MCF 10A (cell line): ENCODE measurements around the gene REG3A. TPM values are rescaled to one million over a fixed set of nuclear protein-coding genes. Genes with fewer than 3 reads are reported as not detected.

Source experiments
- BruUV-seq: library from RNA; stranded (reverse); fragments of 400-500 nt; replicated peaks from 2 replicates; lab custom pipeline; 2021; lab: Mats Ljungman, UMichigan
- CTCF ChIA-PET: fragments of 300-600 bp; sonication (Branson Sonifier 250); formaldehyde crosslinking; extraction: SDS; loops from one replicate; lab custom pipeline; 2021; ENCODE audit warnings: antibody characterized with exemption, inconsistent platforms; lab: Yijun Ruan, JAX
- POLR2A ChIA-PET: fragments of 300-600, 350-650 bp; sonication (Branson Sonifier 250); formaldehyde crosslinking; extraction: SDS; loops from one replicate; lab custom pipeline; 2020; ENCODE audit warnings: antibody characterized with exemption, inconsistent platforms; lab: Yijun Ruan, JAX
- DNase-seq: peaks from one replicate; pipeline ENCODE4 v3.0.0-alpha.2; 2018; ENCODE audit not compliant: unreplicated experiment
- H3K27ac Mint-ChIP-seq: one replicate; pipeline ENCODE4 v1.8.0; 2022; ENCODE audit warnings: mild to moderate bottlenecking, low read depth, mixed read lengths; ENCODE audit not compliant: unreplicated experiment
- H3K27me3 Mint-ChIP-seq: one replicate; pipeline ENCODE4 v1.8.0; 2022; ENCODE audit warnings: mixed read lengths; ENCODE audit not compliant: insufficient read depth, unreplicated experiment
- H3K36me3 Mint-ChIP-seq: one replicate; pipeline ENCODE4 v1.8.0; 2022; ENCODE audit warnings: mild to moderate bottlenecking, moderate library complexity, mixed read lengths; ENCODE audit not compliant: insufficient read depth, unreplicated experiment
- H3K4me1 Mint-ChIP-seq: one replicate; pipeline ENCODE4 v1.8.0; 2022; ENCODE audit warnings: mixed read lengths; ENCODE audit not compliant: insufficient read depth, unreplicated experiment
- H3K4me3 Mint-ChIP-seq: one replicate; pipeline ENCODE4 v1.8.0; 2022; ENCODE audit warnings: mild to moderate bottlenecking, moderate library complexity, mixed read lengths; ENCODE audit not compliant: unreplicated experiment
- H3K9me3 Mint-ChIP-seq: one replicate; pipeline ENCODE4 v1.8.0; 2022; ENCODE audit warnings: mixed read lengths; ENCODE audit not compliant: unreplicated experiment
- intact Hi-C: fragments of 100-400 bp; cut with micrococcal nuclease; formaldehyde crosslinking; loops from 2 replicates; pipeline ENCODE4 v1.14.1; 2022
- total RNA-seq: library from RNA; stranded (reverse); gene quantifications from 2 replicates; pipeline ENCODE4 v1.2.3, GENCODE V29; 2022
- TF ChIP-seq, protein P1 (sequence below): fragments of 200-600 bp; IDR thresholded peaks from one replicate; pipeline ENCODE4 v1.8.0; 2022; ENCODE audit warnings: antibody characterized with exemption, mild to moderate bottlenecking; ENCODE audit not compliant: unreplicated experiment

The REG3A gene
- total RNA-seq, 1 experiment from 2014 or later, result not detected

DNA sequence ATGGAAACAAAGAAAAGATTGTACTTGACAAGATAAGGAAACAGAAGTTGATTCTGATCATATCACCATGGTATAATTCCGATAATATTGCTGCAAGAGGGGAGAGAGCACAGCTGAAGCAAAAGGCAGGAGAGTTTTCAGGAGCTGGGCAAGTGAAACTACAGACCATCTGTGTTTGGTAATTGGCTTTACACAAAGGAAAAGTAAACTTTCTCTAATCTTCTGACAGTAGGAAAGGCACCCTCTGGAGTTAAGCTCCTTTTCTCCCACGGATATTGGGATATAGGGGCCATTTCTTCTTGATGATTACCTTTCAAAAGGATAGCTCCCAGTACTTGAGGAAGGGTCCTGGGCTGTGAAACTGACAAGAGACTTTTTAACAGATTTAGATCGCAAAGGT lies 29.9 kb upstream of the REG3A start:
- ChIA-PET CTCF (no interaction called here), POLR2A (no interaction called here)
- peaks cover 8% of the 10 kb centered on the region for H3K9me3 Mint-ChIP-seq
- no peak overlapping the region for H3K27ac Mint-ChIP-seq
- TF ChIP-seq, protein P1, sequence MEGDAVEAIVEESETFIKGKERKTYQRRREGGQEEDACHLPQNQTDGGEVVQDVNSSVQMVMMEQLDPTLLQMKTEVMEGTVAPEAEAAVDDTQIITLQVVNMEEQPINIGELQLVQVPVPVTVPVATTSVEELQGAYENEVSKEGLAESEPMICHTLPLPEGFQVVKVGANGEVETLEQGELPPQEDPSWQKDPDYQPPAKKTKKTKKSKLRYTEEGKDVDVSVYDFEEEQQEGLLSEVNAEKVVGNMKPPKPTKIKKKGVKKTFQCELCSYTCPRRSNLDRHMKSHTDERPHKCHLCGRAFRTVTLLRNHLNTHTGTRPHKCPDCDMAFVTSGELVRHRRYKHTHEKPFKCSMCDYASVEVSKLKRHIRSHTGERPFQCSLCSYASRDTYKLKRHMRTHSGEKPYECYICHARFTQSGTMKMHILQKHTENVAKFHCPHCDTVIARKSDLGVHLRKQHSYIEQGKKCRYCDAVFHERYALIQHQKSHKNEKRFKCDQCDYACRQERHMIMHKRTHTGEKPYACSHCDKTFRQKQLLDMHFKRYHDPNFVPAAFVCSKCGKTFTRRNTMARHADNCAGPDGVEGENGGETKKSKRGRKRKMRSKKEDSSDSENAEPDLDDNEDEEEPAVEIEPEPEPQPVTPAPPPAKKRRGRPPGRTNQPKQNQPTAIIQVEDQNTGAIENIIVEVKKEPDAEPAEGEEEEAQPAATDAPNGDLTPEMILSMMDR, result no peak
- peaks cover 30% of the 10 kb centered on the region for H3K27me3 Mint-ChIP-seq
- no peak for DNase-seq
- H3K4me3 Mint-ChIP-seq, result no peak overlapping the region
- no peaks in the 10 kb centered on the region for H3K36me3 Mint-ChIP-seq
- BruUV-seq, result no TSS peak
- intact Hi-C loops, result no loop called here
- H3K4me1 Mint-ChIP-seq, result no peaks in the 10 kb centered on the region

GRCh38 chr2:79181617-79182016 lies 22.1 kb upstream of the REG3A start:
- intact Hi-C loops, result no loop called here
- no TSS peak for BruUV-seq
- CTCF ChIA-PET, result interaction anchor here (0.6 to 1.3 kb wide), 2 partner anchors 26 to 38 kb away, joined by 3 to 6 read pairs; no protein-coding TSS in a partner anchor
- no peak for DNase-seq
- H3K4me3 Mint-ChIP-seq, result no peak overlapping the region
- H3K27me3 Mint-ChIP-seq, result no peaks in the 10 kb centered on the region
- POLR2A ChIA-PET, result interaction anchor here (0.6 kb wide), 1 partner anchor 634 kb away, joined by 3 read pairs; no protein-coding TSS in a partner anchor
- no peaks in the 10 kb centered on the region for H3K36me3 Mint-ChIP-seq
- no peak overlapping the region for H3K27ac Mint-ChIP-seq
- H3K9me3 Mint-ChIP-seq, result peaks cover 8% of the 10 kb centered on the region
- TF ChIP-seq, protein P1, result no peak
- no peaks in the 10 kb centered on the region for H3K4me1 Mint-ChIP-seq

- Mint-ChIP-seq H3K4me1 (no peaks in the 10 kb centered on the region), H3K36me3 (no peaks in the 10 kb centered on the region), H3K27me3 (no peaks in the 10 kb centered on the region), H3K4me3 (no peak overlapping the region), H3K27ac (no peak overlapping the region), H3K9me3 (peaks cover 8% of the 10 kb centered on the region)
- no peak for DNase-seq
- POLR2A ChIA-PET, result no interaction called here
- intact Hi-C loops, result no loop called here
- CTCF ChIA-PET, result no interaction called here
- TF ChIP-seq, protein P1, result no peak
- BruUV-seq, result no TSS peak
These were observed 20.5 kb upstream of the REG3A start for GRCh38 chr2:79180092-79180491.

DNA sequence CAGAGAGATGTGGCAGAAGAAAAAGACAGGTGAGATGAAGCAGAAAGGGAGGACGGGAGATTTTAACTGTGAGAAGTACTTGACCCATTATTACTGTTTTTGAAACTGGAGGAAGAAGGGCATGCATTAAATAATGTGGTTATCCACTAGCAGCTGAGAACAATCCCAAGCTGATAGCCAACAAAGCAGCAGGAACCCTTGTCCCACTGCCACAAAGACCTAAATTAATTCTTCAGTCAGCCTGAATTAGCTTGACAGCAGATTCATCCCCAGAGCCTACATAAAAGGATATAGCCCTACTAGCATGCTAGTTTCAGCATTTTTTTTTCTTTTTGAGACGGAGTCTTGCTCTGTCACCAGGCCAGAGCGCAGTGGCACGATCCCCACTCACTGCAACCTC lies 19.5 kb upstream of the REG3A start:
- Mint-ChIP-seq H3K4me3 (no peak overlapping the region), H3K36me3 (no peaks in the 10 kb centered on the region), H3K27me3 (no peaks in the 10 kb centered on the region), H3K27ac (no peak overlapping the region), H3K9me3 (peaks cover 8% of the 10 kb centered on the region), H3K4me1 (no peaks in the 10 kb centered on the region)
- ChIA-PET CTCF (interaction anchor here (0.6 to 1.0 kb wide), 4 partner anchors 9 to 864 kb away, joined by 3 read pairs; no protein-coding TSS in a partner anchor), POLR2A (no interaction called here)
- intact Hi-C loops, result no loop called here
- TF ChIP-seq, protein P1, result no peak
- no peak for DNase-seq
- no TSS peak for BruUV-seq
